GM18867 (cell line): ENCODE measurements around the gene IFNGR2.
"Not testable (repeated sequence)": the region's sequence is repeated elsewhere in the genome, so short reads cannot be mapped to it uniquely, and the experiment has no call there.

ENCODE experiments used
- ATAC-seq: cut with Tn5 transposase; IDR thresholded peaks from one replicate; pipeline ENCODE4 v1.9.1; 2021; ENCODE audit warnings: mild to moderate bottlenecking, moderate library complexity; ENCODE audit not compliant: unreplicated experiment

IFNGR2 gene

GRCh38 chr21:33433425-33434114 is 30.4 kb downstream of the IFNGR2 start:
- ATAC-seq: no peak

- peak; percentile 90 for ATAC-seq
Observed at GRCh38 chr21:33434770-33435360, 31.7 kb downstream of the IFNGR2 start.

DNA sequence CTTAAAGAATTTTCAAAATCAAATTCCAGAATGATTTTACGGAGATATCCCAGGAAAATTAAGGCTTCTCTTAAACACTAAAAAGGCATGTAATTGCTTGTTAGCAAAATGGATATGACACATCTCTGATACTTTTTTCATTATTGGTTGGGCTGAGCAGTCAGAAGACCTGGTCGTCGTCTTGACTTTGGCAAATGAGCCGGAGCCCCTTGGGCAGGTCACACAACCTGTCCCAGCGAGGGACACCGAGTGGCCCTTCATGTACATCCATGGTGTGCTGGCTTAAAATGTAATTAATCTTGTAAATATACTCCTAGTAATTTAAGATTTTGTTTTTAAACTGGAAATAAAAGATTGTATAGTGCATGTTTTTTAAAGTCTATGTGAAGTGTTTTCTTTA is 33.9 kb downstream of the IFNGR2 start:
- no peak for ATAC-seq

DNA sequence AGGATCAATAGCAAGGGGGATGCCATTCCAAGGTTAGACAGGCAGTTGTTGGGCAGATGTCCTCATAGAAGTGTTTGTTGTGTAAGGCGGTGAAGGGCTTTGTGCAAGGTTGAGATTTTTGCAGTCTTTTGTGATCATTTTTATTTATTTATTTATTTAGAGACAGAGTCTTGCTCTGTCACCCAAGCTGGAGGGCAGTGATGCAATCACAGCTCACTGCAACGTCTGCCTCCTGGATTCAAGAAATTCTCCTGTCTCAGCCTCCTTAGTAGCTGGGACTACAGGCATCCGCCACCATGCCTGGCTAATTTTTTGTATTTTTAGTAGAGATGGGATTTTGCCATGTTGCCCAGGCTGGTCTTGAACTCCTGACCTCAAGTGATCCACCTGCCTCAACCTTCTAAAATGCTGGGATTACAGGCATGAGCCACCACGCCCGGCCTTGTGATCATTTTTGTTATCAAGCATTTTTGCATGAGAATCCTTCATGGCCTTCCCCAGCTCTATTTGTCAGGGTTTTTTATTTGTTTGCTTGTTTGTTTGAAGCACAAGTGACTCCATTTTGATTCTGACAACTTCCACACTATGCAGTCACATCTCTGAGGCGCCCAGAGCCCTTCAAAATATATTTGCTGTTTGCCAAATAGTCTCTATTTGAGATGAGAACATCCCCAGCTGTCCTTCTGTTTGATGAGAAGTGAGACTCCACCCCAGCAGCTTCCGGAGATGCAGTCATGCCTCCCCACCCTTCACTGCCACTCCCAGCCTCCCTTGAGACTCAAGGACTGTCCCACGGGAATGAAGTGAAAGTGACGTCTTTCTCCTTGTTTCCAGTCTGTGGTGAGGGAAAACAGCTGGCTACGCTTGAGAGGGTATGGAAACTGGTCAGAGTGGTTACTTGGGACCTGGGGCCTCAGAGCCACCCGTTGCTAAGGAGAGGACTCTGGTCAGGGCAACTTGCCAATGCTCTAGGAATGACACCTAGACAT is 38.6 kb downstream of the IFNGR2 start:
- ATAC-seq: no peak

- no peak for ATAC-seq
Observed at GRCh38 chr21:33443194-33443593, 40.0 kb downstream of the IFNGR2 start.

GRCh38 chr21:33444499-33444898 is 41.3 kb downstream of the IFNGR2 start:
- no peak for ATAC-seq

GRCh38 chr21:33446620-33447019 is 43.4 kb downstream of the IFNGR2 start:
- ATAC-seq: not testable (repeated sequence)

GRCh38 chr21:33449616-33450015 is 46.4 kb downstream of the IFNGR2 start:
- no peak for ATAC-seq

- ATAC-seq: no peak
Observed at GRCh38 chr21:33451634-33452071, 48.4 kb downstream of the IFNGR2 start.

DNA sequence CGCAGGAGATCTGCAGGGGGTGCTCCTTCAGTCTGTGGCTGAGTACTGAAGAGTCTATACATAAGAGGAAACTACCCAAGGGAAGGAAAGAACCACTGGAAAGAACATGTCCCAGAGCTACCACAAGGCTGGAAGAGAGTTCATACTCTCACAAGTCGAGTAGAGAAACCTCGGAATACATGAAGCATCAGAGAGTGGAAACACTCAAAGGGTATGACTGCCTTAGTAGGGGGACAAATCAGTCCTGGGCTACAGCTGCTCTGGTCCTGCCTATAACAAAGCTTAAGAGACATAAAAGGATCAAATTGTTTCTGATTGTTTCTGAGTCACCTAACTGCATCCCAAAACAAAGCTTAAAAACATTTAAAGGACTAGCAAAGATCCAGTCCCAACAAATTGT is 49.1 kb downstream of the IFNGR2 start:
- no peak for ATAC-seq

DNA sequence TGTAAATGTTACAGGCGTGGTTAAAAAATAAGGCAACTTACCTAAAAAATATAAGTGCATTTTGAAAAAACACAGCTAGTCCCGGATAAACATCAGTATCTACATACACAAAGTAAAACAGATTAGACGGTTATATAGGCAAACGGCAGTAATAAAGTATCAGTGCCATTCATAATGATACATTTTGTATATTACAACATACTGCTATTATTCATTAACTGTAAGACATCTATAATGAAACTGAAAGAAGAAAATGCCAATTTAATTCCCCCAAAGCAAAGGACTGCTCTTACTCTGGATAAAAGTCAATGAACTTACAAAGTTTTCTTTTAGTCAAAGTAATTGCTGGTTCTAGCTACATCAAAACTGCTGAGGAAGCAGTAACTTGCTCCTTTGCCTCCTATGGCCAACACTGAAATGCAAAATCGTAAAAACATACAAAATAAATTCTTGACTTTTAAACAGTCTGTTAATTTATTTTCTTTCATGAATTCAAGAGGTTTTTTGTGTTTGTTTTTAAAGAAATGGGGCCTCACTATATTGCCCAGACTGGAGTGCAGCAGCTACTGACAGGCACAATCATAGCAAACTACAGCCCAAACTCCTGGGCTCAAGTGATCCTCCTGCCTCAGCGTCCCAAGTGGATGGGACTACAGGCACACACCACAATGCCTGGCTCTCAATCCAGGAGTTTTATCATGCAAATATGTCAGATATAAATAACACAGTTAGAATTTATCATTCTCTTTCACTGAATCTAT is 52.7 kb downstream of the IFNGR2 start:
- ATAC-seq: no peak

GRCh38 chr21:33458861-33459260 is 55.6 kb downstream of the IFNGR2 start:
- no peak for ATAC-seq

DNA sequence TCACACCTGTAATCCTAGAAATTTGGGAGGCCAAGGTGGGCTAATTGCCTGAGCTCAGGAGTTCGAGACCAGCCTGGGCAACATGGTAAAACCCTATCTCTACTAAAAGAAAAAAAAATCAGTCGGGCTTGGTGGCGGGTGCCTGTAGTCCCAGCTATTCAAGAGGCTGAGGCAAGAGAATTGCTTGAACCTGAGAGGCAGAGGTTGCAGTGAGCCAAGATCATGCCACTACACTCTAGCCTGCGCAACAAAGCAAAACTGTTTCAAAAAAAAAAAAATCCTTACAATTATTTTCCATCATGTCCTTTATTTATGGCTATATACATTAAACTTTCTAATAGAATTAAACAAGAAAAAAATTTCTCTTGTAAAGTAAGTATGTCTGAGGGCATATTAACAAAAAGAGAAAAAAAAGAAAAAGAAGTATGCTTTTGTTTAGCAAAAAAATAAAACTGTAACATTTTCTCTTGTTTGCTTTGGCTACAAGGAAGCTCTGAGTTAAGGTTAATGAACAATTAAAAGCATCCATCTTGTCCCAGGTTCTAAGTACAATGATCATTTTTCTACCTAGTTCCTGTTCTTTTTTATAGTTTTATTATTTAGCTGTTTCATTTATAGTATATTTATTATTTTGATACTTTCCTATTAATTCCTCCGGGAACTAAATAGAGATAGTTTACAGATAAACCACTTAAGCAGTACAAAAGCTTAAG is 58.5 kb downstream of the IFNGR2 start:
- ATAC-seq: no peak

DNA sequence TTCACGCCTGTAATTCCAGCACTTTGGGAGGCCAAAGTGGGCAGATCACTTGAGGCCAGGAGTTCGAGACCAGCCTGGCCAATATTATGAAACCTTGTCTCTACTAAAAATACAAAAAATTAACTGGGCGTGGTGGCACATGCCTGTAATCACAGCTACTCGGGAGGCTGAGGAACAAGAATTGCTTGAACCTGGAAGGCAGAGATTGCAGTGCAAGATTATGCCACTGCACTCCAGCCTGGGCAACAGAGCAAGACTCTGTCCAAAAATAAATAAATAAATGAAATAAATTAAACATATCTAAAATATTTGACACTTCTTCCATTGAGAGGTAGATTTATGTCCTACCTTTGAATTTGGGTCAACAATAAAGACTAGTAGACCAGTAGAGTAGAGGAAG is 66.0 kb downstream of the IFNGR2 start:
- not testable (repeated sequence) for ATAC-seq

DNA sequence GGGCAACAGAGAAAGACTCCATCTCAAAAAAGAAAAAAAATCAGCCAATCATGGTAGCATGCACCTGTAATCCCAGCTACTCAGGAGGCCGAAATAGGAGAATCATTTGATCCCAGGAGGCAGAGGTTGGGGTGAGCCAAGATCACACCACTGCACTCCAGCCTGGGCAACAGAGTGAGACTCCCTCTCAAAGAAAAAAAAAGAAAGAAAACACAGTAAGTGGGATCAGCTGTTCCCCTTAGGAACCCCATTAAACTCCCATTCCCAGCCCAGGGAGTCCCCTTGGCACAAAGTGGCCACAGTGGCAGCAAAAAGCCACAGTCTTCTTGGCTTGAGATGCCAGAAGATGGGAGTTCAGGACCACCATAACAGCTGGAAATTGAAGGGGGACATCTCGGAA is 67.5 kb downstream of the IFNGR2 start:
- no peak for ATAC-seq

DNA sequence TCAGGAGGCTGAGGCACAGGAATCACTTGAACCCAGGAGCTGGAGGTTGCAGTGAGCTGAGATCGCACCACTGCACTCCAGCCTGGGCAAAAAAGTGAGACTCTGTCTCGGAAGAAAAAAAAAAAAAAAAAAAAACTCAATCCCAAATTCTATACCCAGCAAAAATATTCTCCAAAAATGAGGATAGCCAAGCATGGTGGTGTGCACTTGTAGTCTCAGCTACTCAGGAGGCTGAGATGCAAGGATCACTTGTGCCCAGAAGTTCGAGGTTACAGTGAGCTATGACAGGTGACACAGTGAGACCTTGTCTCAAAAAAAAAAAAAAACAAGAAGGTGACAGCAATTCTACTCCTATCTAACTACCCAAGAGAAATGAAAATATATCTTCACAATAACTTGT is 70.1 kb downstream of the IFNGR2 start:
- ATAC-seq: no peak

- ATAC-seq: no peak
Observed at GRCh38 chr21:33477066-33477465, 73.9 kb downstream of the IFNGR2 start.

- no peak for ATAC-seq
Observed at GRCh38 chr21:33478182-33478581, 75.0 kb downstream of the IFNGR2 start.

DNA sequence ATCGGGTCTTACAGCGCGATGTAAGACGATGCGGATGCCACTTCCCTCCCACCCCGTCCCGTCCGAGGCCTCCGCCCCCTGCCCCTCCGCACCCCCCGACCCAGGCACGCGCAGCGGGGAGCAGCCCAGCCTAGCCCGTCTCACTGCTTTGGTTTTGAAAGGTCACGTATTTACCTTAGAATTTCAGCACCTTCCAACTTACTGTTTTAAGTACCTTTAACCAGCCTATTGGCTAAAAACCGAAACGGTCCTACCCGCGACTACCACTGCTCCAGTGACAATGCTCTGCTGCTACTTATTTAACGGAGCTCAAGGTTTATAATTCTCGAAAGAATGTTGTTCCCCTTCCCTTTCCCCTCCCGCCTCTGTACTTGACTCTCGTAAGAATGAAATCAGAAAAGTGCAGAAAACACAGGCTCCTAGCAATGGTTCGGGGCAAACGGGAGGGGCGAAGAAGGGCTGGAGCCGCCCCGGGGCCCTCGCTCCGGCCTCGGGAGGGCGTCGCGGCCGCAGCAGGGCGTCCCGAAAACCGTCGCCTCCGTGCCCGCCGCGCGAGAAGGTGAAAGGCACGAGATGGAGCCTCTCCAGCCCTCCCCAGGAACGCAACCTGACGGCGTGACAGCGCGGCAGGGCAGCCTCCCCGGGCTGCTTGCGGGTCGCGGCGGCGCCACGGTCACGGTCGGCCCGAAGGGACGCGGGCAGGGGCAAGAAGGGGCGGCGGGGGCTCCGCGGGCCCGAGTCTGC is 75.9 kb downstream of the IFNGR2 start:
- peak; percentile 23 for ATAC-seq
